WTC11 (cell line): Measurements from ENCODE around the gene TRAF2. TPM values are rescaled to one million over a fixed set of nuclear protein-coding genes. Genes with fewer than 3 reads are reported as not detected.

Experiments
- ATAC-seq: fragments of 200-7000 bp; cut with Tn5 transposase; 2 replicates; pipeline ENCODE4 v1.10.0; 2021; ENCODE audit warnings: mild to moderate bottlenecking, moderate library complexity
- CTCF ChIA-PET: fragments of 300-600 bp; sonication (Branson Sonifier 250); formaldehyde crosslinking; loops from one replicate; lab custom pipeline; 2021; ENCODE audit warnings: antibody characterized with exemption; lab: Charles Lee
- POLR2A ChIA-PET: fragments of 350-600 bp; sonication (Branson Sonifier 250); formaldehyde crosslinking; loops from one replicate; lab custom pipeline; 2021; ENCODE audit warnings: antibody characterized with exemption; lab: Charles Lee
- DNase-seq: peaks from one replicate; pipeline ENCODE4 v3.0.0; 2021; ENCODE audit warnings: low spot score
- H3K27ac Mint-ChIP-seq: 2 replicates; pipeline ENCODE4 v1.8.0; 2021; ENCODE audit warnings: mixed read lengths
- H3K27me3 Mint-ChIP-seq: 2 replicates; pipeline ENCODE4 v1.8.0; 2021; ENCODE audit warnings: low read depth, mild to moderate bottlenecking, moderate library complexity, mixed read lengths
- H3K36me3 Mint-ChIP-seq: 2 replicates; pipeline ENCODE4 v1.8.0; 2021; ENCODE audit warnings: mixed read lengths
- H3K4me1 Mint-ChIP-seq: 2 replicates; pipeline ENCODE4 v1.8.0; 2022; ENCODE audit warnings: mixed read lengths
- H3K4me3 Mint-ChIP-seq: 2 replicates; pipeline ENCODE4 v1.8.0; 2021; ENCODE audit warnings: mild to moderate bottlenecking, moderate library complexity, mixed read lengths
- H3K9me3 Mint-ChIP-seq: 2 replicates; pipeline ENCODE4 v1.8.0; 2021; ENCODE audit warnings: mixed read lengths
- ATF1 ChIP-seq: sonication (generic); formaldehyde crosslinking; IDR thresholded peaks from 2 replicates; pipeline ENCODE4 v1.8.1; 2023; ENCODE audit warnings: mild to moderate bottlenecking, moderate library complexity, missing genetic modification reagents
- ETV6 ChIP-seq: sonication (generic); formaldehyde crosslinking; IDR thresholded peaks from 2 replicates; pipeline ENCODE4 v1.8.1; 2022; ENCODE audit warnings: mild to moderate bottlenecking, missing genetic modification reagents
- FOXK1 ChIP-seq: sonication (generic); formaldehyde crosslinking; IDR thresholded peaks from 2 replicates; pipeline ENCODE4 v1.8.0; 2022; ENCODE audit warnings: mild to moderate bottlenecking, moderate library complexity, missing genetic modification reagents
- GRHL2 ChIP-seq: fragments of 250-450 bp; sonication (Bioruptor Pico); IDR thresholded peaks from 2 replicates; pipeline ENCODE4 v1.8.0; 2022; ENCODE audit warnings: mild to moderate bottlenecking, moderate library complexity; ENCODE audit not compliant: insufficient replicate concordance, severe bottlenecking
- JAZF1 ChIP-seq: fragments of 250-450 bp; sonication (Bioruptor Pico); IDR thresholded peaks from 2 replicates; pipeline ENCODE4 v1.9.0; 2021; ENCODE audit warnings: moderate library complexity, mild to moderate bottlenecking, inconsistent platforms
- MYBL2 ChIP-seq: sonication (generic); formaldehyde crosslinking; IDR thresholded peaks from 2 replicates; pipeline ENCODE4 v1.8.1; 2023; ENCODE audit warnings: mild to moderate bottlenecking, moderate library complexity, missing genetic modification reagents
- NFYB ChIP-seq: sonication (generic); formaldehyde crosslinking; conservative IDR thresholded peaks from 2 replicates; pipeline ENCODE4 v1.8.0; 2022; ENCODE audit warnings: low read depth, missing genetic modification reagents
- NR3C1 ChIP-seq: sonication (generic); formaldehyde crosslinking; conservative IDR thresholded peaks from 2 replicates; pipeline ENCODE4 v1.8.1; 2023; ENCODE audit warnings: low read depth, mild to moderate bottlenecking, missing genetic modification reagents
- SMAD4 ChIP-seq: sonication (generic); formaldehyde crosslinking; IDR thresholded peaks from 2 replicates; pipeline ENCODE4 v1.8.0; 2022; ENCODE audit warnings: mild to moderate bottlenecking, missing genetic modification reagents
- SOX15 ChIP-seq: fragments of 250-450 bp; sonication (Bioruptor Pico); IDR thresholded peaks from 2 replicates; pipeline ENCODE4 v1.9.0; 2021; ENCODE audit warnings: mild to moderate bottlenecking
- TEAD1 ChIP-seq: sonication (generic); formaldehyde crosslinking; IDR thresholded peaks from 2 replicates; pipeline ENCODE4 v1.8.0; 2022; ENCODE audit warnings: mild to moderate bottlenecking, missing genetic modification reagents
- ZNF138 ChIP-seq: sonication (generic); formaldehyde crosslinking; conservative IDR thresholded peaks from 2 replicates; pipeline ENCODE4 v1.8.1; 2022; ENCODE audit warnings: mild to moderate bottlenecking, moderate library complexity, missing genetic modification reagents
- ZNF219 ChIP-seq: sonication (generic); formaldehyde crosslinking; IDR thresholded peaks from 2 replicates; pipeline ENCODE4 v1.8.0; 2023; ENCODE audit warnings: missing genetic modification reagents, mild to moderate bottlenecking, borderline replicate concordance
- ZNF232 ChIP-seq: sonication (generic); formaldehyde crosslinking; IDR thresholded peaks from 2 replicates; pipeline ENCODE4 v1.8.0; 2022; ENCODE audit warnings: mild to moderate bottlenecking, missing genetic modification reagents
- ZNF396 ChIP-seq: fragments of 250-450 bp; sonication (Bioruptor Pico); IDR thresholded peaks from 2 replicates; pipeline ENCODE4 v1.8.0; 2021; ENCODE audit warnings: mild to moderate bottlenecking, moderate library complexity, borderline replicate concordance
- total RNA-seq: library from RNA; stranded (reverse); gene quantifications from 3 replicates; pipeline ENCODE4 v1.2.3, GENCODE V29; 2021
- TF ChIP-seq, protein P1 (sequence below): fragments of 250-450 bp; sonication (Bioruptor Pico); IDR thresholded peaks from 2 replicates; pipeline ENCODE4 v1.8.0; 2021; ENCODE audit warnings: mild to moderate bottlenecking
- TF ChIP-seq, protein P2 (sequence below): sonication (generic); formaldehyde crosslinking; IDR thresholded peaks from 2 replicates; pipeline ENCODE4 v1.8.1; 2022; ENCODE audit warnings: low read depth, mild to moderate bottlenecking, moderate library complexity, missing genetic modification reagents, borderline replicate concordance
- TF ChIP-seq, protein P3 (sequence below): sonication (generic); formaldehyde crosslinking; IDR thresholded peaks from 2 replicates; pipeline ENCODE4 v1.8.0; 2022; ENCODE audit warnings: mild to moderate bottlenecking, missing genetic modification reagents
- TF ChIP-seq, protein P4 (sequence below): sonication (generic); formaldehyde crosslinking; IDR thresholded peaks from 2 replicates; pipeline ENCODE4 v1.8.1; 2023; ENCODE audit warnings: mild to moderate bottlenecking, missing genetic modification reagents
- TF ChIP-seq, protein P5 (sequence below): sonication (generic); formaldehyde crosslinking; IDR thresholded peaks from 2 replicates; pipeline ENCODE4 v1.8.0; 2022; ENCODE audit warnings: mild to moderate bottlenecking, missing genetic modification reagents
- TF ChIP-seq, protein P6 (sequence below): sonication (generic); formaldehyde crosslinking; IDR thresholded peaks from 2 replicates; pipeline ENCODE4 v1.8.0; 2022; ENCODE audit warnings: missing genetic modification reagents
- TF ChIP-seq, protein P7 (sequence below): sonication (generic); formaldehyde crosslinking; IDR thresholded peaks from 2 replicates; pipeline ENCODE4 v1.8.1; 2023; ENCODE audit warnings: mild to moderate bottlenecking, missing genetic modification reagents, moderate library complexity
- TF ChIP-seq, protein P8 (sequence below): sonication (generic); formaldehyde crosslinking; IDR thresholded peaks from 2 replicates; pipeline ENCODE4 v1.8.1; 2022; ENCODE audit warnings: mild to moderate bottlenecking, missing genetic modification reagents, moderate library complexity, borderline replicate concordance
- TF ChIP-seq, protein P9 (sequence below): sonication (generic); formaldehyde crosslinking; IDR thresholded peaks from 2 replicates; pipeline ENCODE4 v1.8.0; 2022; ENCODE audit warnings: mild to moderate bottlenecking, missing genetic modification reagents

TRAF2 gene
- total RNA-seq, 1 experiment from 2014 or later, result 55.0 TPM

DNA sequence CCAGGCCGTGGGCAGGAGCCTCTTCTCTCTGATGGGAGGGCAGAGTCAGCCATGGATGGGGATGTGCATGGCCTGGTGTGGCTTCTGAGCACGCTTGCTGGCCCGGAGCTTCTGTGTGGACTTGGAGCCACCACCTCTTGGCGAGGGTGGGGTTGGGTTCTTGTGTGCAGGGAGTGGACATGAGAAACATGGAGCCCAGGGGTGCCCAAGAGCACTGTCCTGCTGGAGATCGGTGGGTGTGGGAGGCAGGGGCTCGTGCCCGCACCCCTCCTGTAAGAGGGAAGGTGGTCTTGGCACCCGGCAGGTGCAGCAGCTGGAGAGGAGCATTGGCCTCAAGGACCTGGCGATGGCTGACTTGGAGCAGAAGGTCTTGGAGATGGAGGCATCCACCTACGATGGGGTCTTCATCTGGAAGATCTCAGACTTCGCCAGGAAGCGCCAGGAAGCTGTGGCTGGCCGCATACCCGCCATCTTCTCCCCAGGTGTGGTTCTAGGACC, 34.5 kb downstream of the TRAF2 start:
- TF ChIP-seq, protein P1, sequence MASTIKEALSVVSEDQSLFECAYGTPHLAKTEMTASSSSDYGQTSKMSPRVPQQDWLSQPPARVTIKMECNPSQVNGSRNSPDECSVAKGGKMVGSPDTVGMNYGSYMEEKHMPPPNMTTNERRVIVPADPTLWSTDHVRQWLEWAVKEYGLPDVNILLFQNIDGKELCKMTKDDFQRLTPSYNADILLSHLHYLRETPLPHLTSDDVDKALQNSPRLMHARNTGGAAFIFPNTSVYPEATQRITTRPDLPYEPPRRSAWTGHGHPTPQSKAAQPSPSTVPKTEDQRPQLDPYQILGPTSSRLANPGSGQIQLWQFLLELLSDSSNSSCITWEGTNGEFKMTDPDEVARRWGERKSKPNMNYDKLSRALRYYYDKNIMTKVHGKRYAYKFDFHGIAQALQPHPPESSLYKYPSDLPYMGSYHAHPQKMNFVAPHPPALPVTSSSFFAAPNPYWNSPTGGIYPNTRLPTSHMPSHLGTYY (CRISPR knock-in tag), result no peak
- no peak for TF ChIP-seq NR3C1 (CRISPR knock-in tag)
- no peak for TF ChIP-seq SMAD4 (CRISPR knock-in tag)
- TF ChIP-seq, protein P2, sequence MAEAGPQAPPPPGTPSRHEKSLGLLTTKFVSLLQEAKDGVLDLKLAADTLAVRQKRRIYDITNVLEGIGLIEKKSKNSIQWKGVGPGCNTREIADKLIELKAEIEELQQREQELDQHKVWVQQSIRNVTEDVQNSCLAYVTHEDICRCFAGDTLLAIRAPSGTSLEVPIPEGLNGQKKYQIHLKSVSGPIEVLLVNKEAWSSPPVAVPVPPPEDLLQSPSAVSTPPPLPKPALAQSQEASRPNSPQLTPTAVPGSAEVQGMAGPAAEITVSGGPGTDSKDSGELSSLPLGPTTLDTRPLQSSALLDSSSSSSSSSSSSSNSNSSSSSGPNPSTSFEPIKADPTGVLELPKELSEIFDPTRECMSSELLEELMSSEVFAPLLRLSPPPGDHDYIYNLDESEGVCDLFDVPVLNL (CRISPR knock-in tag), result no peak
- TF ChIP-seq ZNF396 (CRISPR knock-in tag), result no peak
- TF ChIP-seq JAZF1 (CRISPR knock-in tag), result no peak
- TF ChIP-seq ZNF232, result no peak
- TF ChIP-seq, protein P3, sequence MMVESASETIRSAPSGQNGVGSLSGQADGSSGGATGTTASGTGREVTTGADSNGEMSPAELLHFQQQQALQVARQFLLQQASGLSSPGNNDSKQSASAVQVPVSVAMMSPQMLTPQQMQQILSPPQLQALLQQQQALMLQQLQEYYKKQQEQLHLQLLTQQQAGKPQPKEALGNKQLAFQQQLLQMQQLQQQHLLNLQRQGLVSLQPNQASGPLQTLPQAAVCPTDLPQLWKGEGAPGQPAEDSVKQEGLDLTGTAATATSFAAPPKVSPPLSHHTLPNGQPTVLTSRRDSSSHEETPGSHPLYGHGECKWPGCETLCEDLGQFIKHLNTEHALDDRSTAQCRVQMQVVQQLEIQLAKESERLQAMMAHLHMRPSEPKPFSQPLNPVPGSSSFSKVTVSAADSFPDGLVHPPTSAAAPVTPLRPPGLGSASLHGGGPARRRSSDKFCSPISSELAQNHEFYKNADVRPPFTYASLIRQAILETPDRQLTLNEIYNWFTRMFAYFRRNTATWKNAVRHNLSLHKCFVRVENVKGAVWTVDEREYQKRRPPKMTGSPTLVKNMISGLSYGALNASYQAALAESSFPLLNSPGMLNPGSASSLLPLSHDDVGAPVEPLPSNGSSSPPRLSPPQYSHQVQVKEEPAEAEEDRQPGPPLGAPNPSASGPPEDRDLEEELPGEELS, result no peak
- TF ChIP-seq, protein P4, sequence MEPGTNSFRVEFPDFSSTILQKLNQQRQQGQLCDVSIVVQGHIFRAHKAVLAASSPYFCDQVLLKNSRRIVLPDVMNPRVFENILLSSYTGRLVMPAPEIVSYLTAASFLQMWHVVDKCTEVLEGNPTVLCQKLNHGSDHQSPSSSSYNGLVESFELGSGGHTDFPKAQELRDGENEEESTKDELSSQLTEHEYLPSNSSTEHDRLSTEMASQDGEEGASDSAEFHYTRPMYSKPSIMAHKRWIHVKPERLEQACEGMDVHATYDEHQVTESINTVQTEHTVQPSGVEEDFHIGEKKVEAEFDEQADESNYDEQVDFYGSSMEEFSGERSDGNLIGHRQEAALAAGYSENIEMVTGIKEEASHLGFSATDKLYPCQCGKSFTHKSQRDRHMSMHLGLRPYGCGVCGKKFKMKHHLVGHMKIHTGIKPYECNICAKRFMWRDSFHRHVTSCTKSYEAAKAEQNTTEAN (CRISPR knock-in tag), result no peak
- no peak for TF ChIP-seq ZNF138
- no peak for TF ChIP-seq MYBL2 (CRISPR knock-in tag)
- DNase-seq, result no peak
- peaks cover 52% of the 10 kb centered on the region for H3K36me3 Mint-ChIP-seq
- H3K9me3 Mint-ChIP-seq, result no peaks in the 10 kb centered on the region
- H3K27ac Mint-ChIP-seq, result no peak overlapping the region
- no peaks in the 10 kb centered on the region for H3K27me3 Mint-ChIP-seq
- H3K4me3 Mint-ChIP-seq, result no peak overlapping the region
- ChIA-PET POLR2A (no interaction called here), CTCF (no interaction called here)
- ATAC-seq, result no peak
- H3K4me1 Mint-ChIP-seq, result no peaks in the 10 kb centered on the region

DNA sequence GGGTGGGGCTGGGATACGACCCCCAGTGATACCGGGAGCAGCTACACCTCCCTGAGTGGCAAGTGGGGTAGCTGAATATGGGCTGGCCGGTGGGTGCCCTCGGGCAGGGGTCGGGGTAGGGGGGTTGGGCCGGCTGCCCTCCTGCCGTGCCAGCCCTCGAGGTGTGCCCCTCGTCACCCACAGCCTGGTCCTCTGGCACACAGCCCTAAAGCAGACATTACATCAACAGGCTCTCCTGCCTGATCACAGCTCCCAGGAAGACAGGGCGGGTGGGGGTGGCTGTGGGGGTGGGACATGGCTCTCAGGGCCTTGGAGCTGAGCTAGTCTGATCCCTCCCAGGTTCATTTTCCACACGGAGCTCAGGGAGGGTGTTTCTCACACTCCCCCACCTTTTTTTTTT, 35.0 kb downstream of the TRAF2 start:
- H3K27me3 Mint-ChIP-seq, result no peaks in the 10 kb centered on the region
- ATAC-seq (no peak), DNase-seq (no peak)
- no peaks in the 10 kb centered on the region for H3K4me1 Mint-ChIP-seq
- peaks cover 47% of the 10 kb centered on the region for H3K36me3 Mint-ChIP-seq
- ChIA-PET CTCF (no interaction called here), POLR2A (no interaction called here)
- no peaks in the 10 kb centered on the region for H3K9me3 Mint-ChIP-seq
- H3K27ac Mint-ChIP-seq, result no peak overlapping the region
- H3K4me3 Mint-ChIP-seq, result no peak overlapping the region
- no peak for TF ChIP-seq NFYB
- no peak for TF ChIP-seq FOXK1 (CRISPR knock-in tag)
- TF ChIP-seq, protein P5, sequence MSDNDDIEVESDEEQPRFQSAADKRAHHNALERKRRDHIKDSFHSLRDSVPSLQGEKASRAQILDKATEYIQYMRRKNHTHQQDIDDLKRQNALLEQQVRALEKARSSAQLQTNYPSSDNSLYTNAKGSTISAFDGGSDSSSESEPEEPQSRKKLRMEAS (CRISPR knock-in tag), result no peak
- no peak for TF ChIP-seq SMAD4 (CRISPR knock-in tag)
- no peak for TF ChIP-seq ATF1 (CRISPR knock-in tag)
- TF ChIP-seq, protein P6, sequence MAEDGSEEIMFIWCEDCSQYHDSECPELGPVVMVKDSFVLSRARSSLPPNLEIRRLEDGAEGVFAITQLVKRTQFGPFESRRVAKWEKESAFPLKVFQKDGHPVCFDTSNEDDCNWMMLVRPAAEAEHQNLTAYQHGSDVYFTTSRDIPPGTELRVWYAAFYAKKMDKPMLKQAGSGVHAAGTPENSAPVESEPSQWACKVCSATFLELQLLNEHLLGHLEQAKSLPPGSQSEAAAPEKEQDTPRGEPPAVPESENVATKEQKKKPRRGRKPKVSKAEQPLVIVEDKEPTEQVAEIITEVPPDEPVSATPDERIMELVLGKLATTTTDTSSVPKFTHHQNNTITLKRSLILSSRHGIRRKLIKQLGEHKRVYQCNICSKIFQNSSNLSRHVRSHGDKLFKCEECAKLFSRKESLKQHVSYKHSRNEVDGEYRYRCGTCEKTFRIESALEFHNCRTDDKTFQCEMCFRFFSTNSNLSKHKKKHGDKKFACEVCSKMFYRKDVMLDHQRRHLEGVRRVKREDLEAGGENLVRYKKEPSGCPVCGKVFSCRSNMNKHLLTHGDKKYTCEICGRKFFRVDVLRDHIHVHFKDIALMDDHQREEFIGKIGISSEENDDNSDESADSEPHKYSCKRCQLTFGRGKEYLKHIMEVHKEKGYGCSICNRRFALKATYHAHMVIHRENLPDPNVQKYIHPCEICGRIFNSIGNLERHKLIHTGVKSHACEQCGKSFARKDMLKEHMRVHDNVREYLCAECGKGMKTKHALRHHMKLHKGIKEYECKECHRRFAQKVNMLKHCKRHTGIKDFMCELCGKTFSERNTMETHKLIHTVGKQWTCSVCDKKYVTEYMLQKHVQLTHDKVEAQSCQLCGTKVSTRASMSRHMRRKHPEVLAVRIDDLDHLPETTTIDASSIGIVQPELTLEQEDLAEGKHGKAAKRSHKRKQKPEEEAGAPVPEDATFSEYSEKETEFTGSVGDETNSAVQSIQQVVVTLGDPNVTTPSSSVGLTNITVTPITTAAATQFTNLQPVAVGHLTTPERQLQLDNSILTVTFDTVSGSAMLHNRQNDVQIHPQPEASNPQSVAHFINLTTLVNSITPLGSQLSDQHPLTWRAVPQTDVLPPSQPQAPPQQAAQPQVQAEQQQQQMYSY (CRISPR knock-in tag), result no peak
- TF ChIP-seq TEAD1 (CRISPR knock-in tag), result no peak
- no peak for TF ChIP-seq SOX15
- TF ChIP-seq ETV6, result no peak
- TF ChIP-seq GRHL2 (CRISPR knock-in tag), result no peak
- TF ChIP-seq ZNF219 (CRISPR knock-in tag), result no peak
- TF ChIP-seq, protein P7, sequence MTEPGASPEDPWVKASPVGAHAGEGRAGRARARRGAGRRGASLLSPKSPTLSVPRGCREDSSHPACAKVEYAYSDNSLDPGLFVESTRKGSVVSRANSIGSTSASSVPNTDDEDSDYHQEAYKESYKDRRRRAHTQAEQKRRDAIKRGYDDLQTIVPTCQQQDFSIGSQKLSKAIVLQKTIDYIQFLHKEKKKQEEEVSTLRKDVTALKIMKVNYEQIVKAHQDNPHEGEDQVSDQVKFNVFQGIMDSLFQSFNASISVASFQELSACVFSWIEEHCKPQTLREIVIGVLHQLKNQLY (CRISPR knock-in tag), result no peak
- TF ChIP-seq, protein P8, sequence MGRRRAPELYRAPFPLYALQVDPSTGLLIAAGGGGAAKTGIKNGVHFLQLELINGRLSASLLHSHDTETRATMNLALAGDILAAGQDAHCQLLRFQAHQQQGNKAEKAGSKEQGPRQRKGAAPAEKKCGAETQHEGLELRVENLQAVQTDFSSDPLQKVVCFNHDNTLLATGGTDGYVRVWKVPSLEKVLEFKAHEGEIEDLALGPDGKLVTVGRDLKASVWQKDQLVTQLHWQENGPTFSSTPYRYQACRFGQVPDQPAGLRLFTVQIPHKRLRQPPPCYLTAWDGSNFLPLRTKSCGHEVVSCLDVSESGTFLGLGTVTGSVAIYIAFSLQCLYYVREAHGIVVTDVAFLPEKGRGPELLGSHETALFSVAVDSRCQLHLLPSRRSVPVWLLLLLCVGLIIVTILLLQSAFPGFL (CRISPR knock-in tag), result no peak
- TF ChIP-seq, protein P9, sequence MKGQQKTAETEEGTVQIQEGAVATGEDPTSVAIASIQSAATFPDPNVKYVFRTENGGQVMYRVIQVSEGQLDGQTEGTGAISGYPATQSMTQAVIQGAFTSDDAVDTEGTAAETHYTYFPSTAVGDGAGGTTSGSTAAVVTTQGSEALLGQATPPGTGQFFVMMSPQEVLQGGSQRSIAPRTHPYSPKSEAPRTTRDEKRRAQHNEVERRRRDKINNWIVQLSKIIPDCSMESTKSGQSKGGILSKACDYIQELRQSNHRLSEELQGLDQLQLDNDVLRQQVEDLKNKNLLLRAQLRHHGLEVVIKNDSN (CRISPR knock-in tag), result no peak
